ENCODE results near the gene IL27RA.

The IL27RA gene

DNA sequence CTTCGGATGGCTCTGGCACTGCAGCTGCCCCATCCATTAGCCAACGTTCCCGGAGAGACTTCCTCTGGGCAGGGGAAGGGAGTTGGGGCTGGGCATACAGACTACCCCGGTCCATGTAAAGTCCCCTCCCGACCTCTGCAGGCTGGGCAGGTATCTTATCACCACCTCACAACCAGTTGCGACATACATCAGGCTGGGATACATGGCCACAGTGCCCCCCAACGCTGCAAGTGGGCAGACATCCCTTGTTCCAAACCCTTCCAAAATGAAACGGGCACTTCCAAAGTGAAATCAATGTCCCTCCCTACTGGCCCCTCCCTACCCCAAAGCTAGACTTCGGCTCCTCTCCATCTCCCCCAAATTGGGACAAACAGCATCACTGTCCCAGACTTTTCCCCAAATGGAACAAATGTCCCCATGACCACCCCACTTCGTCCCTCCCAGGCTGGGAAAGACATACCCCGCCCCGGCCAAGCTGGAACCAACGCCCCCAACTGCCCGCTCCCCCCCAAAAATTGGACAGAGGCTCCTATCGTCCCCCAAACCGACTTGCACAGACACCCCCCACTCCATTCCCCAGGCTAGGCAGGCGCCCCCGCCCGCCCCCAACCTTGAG lies 25.3 kb downstream of the IL27RA start:
- no peak for DNase-seq (ENCODE audit: low read depth in 2 of 3, low spot score in 1 of 3)

DNA sequence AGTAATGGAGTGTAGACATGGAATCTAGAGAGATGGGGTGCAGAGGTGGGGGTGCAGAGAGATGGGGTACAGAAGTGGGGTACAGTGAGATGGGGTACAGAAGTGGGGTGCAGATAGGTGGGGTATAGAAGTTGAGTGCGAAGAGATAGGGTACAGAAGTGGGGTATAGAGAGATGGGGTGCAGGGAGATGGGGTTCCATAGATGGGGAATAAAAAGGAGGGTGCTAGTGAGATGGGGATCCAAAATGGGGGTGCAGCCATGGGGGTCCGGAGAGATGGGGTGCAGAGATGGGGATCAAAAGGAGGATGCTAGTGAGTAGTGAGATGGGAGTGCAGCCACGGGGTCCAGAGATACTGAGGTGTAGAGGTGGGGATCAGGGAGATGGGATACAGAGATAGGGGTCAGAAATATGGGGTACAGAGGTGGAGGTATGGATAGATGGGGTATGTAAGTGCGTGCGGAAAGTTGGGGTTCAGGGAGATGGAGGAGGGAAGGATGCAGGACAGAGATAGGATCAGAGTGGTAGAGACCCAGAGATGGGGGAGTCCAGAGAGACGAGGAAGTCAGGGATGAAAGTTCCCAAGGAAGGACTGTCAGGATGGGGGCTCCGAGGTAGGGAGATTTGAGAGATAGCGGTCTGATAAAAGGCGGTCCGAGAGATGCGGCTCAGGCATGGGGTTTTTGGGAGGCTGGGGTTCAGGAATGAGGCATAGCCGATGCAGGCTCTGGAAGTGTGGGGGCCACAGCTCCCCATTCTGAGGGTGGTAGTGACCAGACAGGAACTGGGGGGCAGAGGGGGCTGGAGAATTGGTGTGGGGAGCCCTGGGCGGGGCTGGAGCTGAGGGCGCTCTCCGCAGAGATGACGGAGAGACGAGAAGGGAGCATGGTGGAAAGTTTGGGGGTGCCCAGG lies 26.9 kb downstream of the IL27RA start:
- no peak for DNase-seq (ENCODE audit: low read depth in 2 of 3, low spot score in 1 of 3)

DNA sequence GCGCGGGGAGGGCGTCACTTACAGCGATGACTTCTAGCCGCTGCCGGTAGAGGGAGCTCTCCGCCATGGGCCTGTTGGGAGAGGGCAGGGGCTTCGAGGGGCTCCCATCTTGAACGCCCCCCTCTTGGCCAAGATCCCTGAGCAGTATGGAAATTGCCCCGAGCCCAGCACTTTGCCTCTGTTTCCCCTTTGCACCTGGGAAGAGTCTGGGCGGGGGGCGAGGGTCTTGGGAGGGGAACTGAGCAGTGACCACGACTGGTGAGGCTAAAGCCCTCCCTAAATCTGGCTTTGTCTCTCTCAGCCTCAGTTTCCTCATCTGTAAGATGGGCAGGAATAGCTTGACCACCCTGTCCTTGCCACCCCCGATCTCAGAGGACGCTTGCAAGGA lies 27.5 kb downstream of the IL27RA start:
- peak in 2 of 3 donors; percentile 28 to 48 for DNase-seq (ENCODE audit: low read depth in 2 of 3, low spot score in 1 of 3)

DNA sequence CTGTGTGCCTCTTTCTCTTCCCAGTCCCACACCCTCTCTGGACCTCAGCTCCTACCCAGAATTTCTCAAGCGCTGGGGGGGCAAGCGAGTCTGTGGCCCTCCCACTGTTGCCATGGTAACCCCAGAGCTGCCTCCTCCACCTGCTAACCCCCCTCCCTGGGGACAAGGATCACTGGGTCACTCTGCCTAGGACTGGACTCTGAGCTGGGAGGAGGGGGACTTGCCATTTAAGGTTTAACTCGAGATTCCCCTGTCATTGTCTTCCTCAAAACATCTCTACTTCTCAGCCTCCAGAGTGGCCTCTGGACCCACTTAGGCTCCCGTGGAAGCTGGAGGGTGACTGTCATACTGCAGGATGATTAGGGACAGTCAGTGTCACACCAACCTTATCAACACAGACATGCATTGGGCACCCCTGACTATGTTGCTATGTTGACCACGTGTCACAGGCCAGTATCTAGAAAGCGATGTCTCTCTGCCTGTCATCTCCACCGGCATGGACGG lies 28.1 kb downstream of the IL27RA start:
- no peak for DNase-seq (ENCODE audit: low read depth in 2 of 3, low spot score in 1 of 3)

DNA sequence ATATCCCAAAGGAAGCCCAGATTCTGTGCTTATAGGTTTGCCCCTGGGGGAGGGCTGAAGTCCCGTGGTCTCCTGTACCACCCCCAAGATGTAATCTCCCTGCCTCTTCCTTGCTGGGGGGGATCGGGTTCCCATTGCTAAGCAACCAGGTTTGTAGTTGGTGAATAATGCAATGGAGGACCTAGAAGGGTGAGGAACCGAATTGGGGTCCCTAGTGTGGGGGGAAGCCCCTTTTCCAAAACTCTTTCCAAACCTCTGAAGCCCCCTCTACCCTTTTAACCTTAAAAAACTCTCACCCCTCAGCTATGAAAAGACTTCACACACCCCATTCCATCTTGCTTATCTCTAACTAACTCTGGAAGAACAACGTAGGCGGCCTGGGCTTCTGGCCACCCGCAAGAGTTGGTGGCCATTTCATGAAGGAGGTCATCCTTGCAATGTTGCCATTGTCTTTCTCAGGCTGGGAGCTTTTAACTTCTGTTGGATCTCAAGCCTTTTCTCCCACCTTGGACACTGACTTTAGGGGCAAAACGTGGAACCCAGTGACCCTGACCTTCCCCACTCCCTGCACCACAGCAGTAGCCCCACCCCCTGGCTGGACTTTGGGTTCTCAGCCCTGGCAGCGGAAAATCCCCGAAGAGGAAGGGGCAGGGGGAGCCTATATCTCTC lies 29.7 kb downstream of the IL27RA start:
- DNase-seq (ENCODE audit: low read depth in 2 of 3, low spot score in 1 of 3), result no peak

DNA sequence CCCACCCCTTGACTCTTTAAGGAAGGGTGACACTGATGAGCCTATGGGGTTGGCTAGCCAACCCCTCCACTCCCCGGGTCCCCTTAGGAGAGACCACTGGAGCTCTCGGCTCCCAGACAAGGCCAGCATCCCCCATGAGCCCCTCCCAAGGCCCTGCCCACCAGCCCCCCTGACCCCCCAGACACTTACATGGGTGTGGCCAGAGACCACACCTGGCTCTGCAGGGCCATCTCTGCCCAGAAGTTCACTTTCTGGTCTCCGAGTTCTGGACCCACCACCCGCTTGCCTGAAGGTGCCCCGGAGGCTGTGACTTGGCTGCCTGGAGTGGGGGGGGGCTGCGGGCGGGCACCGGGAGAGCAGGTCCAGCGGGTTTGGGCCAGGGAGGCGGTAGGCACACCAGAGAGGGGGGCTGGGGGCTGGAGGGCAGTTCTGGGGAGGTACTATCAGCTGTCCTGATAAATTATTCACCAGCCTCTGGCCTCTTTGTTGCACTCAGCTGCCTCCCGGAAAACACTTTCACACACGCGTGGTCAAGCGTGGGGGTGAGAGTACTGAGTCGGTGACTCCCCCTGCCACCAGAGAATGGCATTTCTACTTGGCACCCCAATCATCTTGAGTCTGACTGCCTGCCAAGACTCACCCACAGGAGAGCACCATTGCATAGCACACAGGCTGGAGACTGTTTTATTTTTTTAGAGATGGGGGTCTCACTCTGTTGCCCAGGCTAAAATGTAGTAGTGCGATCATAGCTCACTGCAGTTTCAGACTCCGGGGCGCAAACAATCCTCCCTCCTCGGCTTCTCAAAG lies 30.4 kb downstream of the IL27RA start, which contains the start of gene PALM3:
PALM3 (minus strand) TSS at position 326 of the 807 bp plus-strand sequence; CDS start at position 230, 96 bp downstream.
- DNase-seq (ENCODE audit: low read depth in 2 of 3, low spot score in 1 of 3), result no peak

DNA sequence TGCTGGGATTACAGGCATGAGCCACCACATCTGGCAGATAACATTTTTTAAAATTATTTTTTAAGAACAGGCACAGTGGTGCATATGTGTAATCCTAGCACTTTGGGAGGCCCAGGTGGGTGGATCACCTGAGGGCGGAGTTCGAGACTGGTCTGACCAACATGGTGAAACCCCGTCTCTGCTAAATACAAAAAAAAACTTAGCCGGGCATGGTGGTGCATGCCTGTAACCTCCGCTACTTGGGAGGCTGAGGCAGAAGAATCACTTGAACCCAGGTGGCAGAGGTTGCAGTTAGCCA lies 30.9 kb downstream of the IL27RA start:
- DNase-seq (ENCODE audit: low read depth in 2 of 3, low spot score in 1 of 3), result no peak

DNA sequence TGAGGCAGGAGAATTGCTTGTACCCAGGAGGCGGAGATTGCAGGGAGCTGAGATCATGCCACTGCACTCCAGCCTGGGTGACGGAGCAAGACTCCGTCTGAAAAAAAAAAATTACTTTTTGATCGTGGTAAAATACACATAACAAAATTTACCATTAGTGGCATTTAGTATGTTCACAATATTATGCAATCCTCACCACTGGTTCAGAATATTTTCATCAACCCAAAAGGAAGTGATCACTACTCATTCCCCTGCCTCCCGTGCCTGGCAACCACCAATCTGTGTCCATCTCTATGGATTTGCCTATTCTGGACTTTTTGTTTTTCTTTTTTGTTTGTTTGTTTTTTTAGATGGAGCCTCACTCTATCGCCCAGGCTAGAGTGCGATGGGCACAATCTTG lies 31.5 kb downstream of the IL27RA start:
- no peak for DNase-seq (ENCODE audit: low read depth in 2 of 3, low spot score in 1 of 3)

DNA sequence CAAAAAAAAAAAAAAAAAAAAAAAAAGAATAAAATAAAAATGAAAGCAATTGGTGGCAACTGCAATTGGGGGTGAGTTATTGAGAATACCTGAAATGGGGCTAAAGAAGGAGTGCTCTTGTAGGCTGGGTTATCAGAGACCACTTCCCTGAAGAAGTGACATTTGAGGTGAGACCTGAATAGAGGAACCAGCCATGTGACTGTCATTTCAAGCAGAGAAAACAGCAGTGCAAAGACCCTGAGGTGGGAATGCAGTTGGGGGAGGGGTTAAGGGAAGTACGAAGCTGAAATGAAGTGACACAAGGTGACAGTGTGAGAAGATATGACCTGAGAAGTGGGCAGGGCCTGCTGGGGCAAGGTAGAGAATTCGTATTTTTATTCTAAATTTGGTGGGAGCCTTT lies 34.6 kb downstream of the IL27RA start:
- DNase-seq (ENCODE audit: low read depth in 2 of 3, low spot score in 1 of 3), result no peak

DNA sequence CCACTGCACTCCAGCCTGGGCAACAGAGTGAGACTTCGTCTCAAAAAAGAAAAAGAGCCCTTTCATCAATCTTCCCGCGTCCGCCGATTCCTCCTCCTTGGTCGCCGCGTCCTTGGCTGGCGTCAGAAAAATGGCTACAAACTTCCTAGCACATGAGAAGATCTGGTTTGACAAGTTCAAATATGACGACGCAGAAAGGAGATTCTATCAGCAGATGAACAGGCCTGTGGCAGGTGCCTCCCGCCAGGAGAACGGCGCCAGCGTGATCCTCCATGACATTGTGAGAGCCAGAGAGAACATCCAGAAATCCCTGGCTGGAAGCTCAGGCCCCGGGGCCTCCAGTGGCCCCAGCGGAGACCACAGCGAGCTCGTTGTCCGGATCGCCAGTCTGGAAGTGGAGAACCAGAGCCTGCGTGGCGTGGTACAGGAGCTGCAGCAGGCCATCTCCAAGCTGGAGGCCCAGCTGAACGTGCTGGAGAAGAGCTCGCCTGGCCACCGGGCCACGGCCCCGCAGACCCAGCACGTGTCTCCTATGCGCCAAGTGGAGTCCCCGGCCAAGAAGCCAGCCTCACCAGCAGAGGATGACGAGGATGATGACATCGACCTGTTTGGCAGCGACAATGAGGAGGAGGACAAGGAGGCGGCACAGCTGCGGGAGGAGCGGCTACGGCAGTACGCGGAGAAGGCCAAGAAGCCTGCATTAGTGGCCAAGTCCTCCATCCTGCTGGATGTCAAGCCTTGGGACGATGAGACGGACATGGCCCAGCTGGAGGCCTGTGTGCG lies 38.9 kb downstream of the IL27RA start:
- DNase-seq (ENCODE audit: low read depth in 2 of 3, low spot score in 1 of 3), result no peak

DNA sequence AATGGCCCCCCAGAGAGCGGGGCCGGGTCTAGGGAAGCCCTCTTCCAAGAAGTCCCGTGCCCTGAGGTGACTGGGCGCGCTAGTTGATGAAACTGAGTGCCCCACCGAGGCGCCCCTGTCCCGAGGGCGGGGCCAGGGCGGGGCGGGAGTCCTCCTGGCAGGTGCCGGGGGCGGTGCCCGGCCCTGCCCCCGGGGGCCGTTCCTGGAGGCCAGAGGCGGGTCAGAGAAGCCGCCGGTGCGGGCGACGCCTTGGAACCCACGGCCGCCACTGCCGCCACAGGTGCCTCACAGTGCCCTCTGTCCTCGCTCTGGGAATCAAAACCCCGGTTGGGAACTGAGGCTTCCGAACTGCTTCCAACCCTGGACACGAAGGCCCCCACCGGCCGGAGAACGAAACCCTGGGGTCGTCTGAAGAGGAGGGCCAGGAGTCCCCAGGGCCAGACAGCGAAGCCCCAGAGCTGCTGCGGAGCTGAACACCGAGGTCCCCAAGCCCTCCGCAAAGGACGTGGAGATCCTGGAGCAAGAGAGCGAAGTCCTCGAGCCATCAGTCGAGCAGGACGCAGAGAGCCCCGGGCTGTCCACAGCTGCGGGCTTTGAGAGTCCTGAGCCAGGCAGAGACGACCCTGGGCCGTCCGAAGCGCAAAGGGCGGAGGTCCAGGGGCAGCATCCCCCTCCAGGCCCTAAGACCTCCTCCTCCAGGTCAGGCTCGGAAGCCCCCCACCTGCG lies 41.1 kb downstream of the IL27RA start, which contains the start of gene MISP3:
MISP3 (plus strand) TSS at position 252 of the 726 bp plus-strand sequence. CDS start 524 bp downstream, outside the sequence.
- DNase-seq (ENCODE audit: low read depth in 2 of 3, low spot score in 1 of 3), result no peak

DNA sequence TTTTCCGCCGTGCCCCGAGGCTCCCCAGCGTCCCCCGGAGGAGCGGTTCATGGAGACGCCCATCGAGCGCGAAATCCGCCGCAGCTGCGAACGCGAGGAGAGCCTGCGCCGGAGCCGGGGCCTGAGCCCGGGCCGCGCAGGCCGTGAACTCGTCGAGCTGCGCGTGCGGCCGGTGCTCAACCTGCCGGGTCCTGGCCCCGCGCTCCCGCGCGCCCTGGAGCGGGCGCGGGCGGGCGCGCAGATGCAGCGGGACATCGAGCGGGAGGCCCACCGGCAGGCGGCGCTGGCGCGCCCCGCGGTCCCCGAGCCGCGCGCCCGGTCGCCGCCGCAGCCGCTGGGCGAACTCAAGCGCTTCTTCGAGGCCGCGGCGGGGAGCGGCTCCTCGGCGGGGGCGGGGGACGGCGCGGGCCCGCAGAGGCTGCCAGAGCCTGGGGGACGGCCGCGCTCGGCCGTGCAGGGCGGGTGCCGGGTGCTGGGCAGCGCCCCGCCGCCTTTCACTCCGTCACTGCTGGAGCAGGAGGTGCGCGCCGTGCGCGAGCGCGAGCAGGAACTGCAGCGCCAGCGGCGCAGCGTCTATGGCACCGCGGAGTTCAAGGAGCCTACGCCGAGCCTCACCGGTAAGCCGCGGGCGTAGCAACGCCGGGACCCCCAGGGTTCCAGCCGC lies 41.8 kb downstream of the IL27RA start:
- peak; percentile 46 to 72 (median 59) for DNase-seq (ENCODE audit: low read depth in 2 of 3, low spot score in 1 of 3)

DNA sequence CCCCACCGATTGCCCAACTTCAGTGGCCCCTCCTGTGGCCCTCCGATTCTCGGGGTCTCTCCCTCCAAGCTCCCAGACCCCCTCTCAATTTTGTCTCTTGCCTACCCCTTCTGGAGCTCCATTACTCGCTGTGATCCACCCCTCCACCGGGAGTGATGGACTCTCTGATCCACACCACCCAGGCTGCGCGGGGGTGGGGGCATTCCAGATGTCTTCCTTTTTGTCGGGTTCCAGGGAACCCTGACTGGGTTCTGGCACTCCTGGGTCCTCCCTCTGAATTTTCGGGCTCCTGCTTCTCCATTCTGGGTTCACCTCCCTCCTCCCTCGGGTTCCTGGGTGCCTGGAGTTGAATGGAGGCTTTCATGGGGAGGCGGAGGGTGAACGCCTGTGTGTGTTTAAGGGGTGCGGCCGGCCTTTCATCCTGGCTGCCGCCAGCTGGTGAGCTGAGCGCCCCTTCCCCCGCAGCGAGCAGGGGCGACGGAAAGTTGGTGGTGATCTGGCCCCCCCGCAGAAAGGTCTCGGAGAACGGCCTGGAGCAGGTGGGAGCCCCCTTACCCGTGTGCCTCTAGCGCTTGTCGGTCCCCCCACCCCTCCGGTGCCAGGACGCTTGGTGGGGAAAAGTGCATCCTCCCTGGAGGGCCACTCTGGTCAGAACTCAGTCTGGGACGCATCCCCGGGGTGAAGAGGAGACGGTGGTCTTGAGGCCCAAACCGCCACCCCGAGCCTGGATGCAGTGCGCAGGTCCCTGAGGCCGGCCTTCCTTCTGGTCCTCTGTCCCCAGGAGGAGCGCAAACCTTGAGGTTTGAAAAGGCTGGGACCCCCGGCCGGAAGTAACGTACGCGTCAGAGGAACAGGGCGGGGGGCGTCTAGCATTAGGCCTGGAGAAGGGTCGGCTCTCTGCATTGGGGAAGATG lies 42.6 kb downstream of the IL27RA start:
- DNase-seq (ENCODE audit: low read depth in 2 of 3, low spot score in 1 of 3), result no peak

DNA sequence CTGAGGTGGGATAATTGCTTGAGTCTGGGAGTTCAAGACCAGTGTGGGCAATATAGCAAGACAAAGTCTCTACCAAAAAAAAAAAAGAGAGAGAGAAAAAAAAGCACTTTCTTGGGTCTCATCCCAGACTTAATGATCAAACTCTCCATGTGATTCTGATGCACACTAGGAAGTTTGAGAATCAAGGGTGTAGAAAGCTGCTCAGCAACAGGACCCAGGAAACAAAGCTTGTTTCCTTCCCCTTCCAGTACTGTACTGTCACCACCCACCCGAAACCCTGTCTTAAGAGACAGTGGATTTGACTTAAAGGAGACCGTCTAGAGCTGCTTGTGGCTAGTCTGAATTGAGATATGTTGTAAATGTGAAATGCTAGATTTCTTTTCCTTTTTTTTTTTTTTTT lies 46.8 kb downstream of the IL27RA start:
- DNase-seq (ENCODE audit: low read depth in 2 of 3, low spot score in 1 of 3), result no peak

DNA sequence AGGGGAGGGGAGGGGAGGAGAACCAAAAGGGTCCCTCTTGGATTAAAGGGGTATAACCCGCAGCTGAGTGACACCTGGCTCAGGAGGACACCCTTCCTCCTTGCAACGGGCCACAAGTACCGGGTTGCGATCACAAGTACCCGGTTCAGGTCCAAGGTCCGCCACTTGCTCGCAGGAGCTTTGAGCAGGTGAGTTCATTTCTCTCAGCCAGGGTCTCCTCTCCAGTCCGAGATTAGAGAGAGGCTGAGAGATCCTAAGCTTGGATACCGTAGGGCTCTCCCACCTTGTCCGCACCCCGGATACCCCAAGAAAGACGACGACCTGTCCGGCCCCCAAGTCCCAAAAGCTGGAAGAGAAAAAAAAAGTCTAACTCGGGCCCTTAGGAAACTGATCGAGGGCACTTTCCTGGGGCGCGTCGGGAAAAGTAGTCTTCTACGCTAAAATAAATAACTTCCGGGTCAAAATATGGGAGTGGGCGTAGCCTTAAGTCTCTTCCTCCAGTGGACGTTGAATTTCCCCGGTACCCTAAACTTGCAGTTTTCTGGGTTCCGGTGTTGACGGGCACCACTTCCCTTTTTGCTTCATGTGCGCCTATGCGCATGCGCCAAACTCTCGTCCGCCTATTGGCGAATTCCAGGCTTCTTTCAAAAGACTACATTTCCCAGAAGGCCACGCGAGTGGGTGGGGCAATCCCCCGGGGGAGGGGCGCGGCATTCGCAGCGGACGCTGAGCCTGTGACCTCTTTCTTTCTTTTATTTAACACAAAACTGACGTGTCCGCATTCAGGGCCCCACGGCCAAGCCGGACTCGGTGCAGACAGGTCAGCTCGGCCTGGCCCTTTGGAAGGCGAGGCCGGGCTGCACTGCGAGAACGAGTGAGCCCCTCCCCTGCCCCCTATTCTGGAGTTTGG lies 49.6 kb downstream of the IL27RA start:
- DNase-seq (ENCODE audit: low read depth in 2 of 3, low spot score in 1 of 3), result peak; percentile 98 to 99 (median 99)

DNA sequence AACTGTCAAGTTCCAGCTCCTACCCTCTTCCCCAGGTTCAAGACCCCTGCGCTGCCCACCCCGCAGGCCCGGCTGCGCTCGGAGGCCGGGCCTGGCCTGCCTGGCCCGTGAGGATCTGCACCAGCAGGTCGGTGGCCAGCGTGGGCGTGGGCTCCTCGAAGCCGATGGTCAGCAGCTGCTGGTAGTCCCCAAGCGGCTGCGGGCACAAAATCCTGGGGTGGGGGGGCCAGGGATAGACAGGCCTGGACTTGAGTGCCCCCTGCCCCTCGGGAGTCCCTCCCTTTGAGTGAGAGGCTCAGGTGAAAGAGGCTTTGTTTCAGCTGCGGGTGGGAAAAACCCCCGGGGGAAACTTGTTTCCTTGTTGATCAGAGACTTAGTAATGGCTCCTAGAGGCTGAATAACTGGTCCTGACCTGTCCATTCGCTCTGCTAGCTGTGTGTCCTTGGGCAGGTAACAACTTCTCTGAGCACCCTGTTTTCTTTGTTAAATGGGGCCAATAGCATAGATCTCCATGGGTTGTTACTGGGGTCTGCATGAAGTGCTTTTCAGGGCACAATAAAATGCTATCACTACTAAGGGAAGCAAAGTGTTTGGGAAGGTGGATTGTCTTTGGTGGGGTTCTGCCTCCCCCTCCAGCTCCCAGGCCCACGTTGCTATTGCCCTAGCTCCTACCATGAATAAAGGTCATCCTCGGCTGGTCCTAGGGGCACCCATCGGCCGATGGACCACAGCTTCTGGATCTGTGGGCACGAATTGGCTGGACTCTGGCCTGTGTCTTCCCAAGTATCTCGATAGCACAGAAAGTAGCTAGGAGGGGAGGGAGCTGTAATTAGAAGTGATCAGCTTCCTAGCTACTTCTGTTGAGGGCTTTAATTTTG lies 50.5 kb downstream of the IL27RA start:
- no peak for DNase-seq (ENCODE audit: low read depth in 2 of 3, low spot score in 1 of 3)

Measured in stimulated activated CD4-positive, alpha-beta T cell treated with anti-CD3 and anti-CD28 coated beads, Interleukin-12 subunit alpha, Interleukin-12 subunit beta, amount 100 ng/mL, for 48 hours (primary cell).